Endothelial cell of umbilical vein (primary cell): Measurements from ENCODE around the gene KLC1. TPM values are rescaled to one million over a fixed set of nuclear protein-coding genes. Genes with fewer than 3 reads are reported as not detected.

Experiments
- BruUV-seq: library from RNA; stranded (reverse); fragments of 400-500 nt; replicated peaks from 2 replicates; lab custom pipeline; 2021; lab: Mats Ljungman, UMichigan
- CTCF ChIA-PET: fragments of 300-600, 350-600 bp; sonication (Branson Sonifier 250); formaldehyde crosslinking; loops from one replicate; lab custom pipeline; 2021; ENCODE audit warnings: antibody characterized with exemption, inconsistent platforms; lab: Charles Lee
- POLR2A ChIA-PET: fragments of 300-600, 350-600 bp; sonication (Branson Sonifier 250); formaldehyde crosslinking; loops from one replicate; lab custom pipeline; 2021; ENCODE audit warnings: antibody characterized with exemption, inconsistent platforms; lab: Charles Lee
- DNase-seq: peaks from one replicate; pipeline ENCODE4 v3.0.0-alpha.2; 2011; ENCODE audit warnings: low read depth, low spot score
- FAIRE-seq: peaks from 2 replicates; lab custom pipeline; 2011; peaks lifted over from hg19 to GRCh38; lab: Jason Lieb, UNC
- H2AFZ ChIP-seq: 2 replicates; pipeline ENCODE4 v1.6.0; 2012; ENCODE audit warnings: low read depth, low read length, control low read depth, inconsistent platforms
- H3K27ac ChIP-seq: 2 replicates; pipeline ENCODE4 v1.5.1; 2011; ENCODE audit warnings: low read depth, mild to moderate bottlenecking, control low read depth, low read length, moderate library complexity; ENCODE audit not compliant: insufficient read depth
- H3K27me3 ChIP-seq, 2 experiments: 2 replicates each; pipeline versions ENCODE4 v1.6.0 to v1.6.1; 2011; ENCODE audit warnings: low read length in 2 of 2, mixed read lengths in 1 of 2; ENCODE audit not compliant: control insufficient read depth in 2 of 2, insufficient read depth in 2 of 2
- H3K36me3 ChIP-seq, 2 experiments: 2 replicates in 1 of 2; 3 replicates in 1 of 2; pipeline ENCODE4 v1.5.1; 2011; ENCODE audit warnings: low read length in 2 of 2, mild to moderate bottlenecking in 1 of 2, moderate library complexity in 1 of 2; ENCODE audit not compliant: control insufficient read depth in 2 of 2, insufficient read depth in 2 of 2; ENCODE audit errors: extremely low read depth in 1 of 2
- H3K4me1 ChIP-seq: 3 replicates; pipeline ENCODE4 v1.5.1; 2011; ENCODE audit warnings: mild to moderate bottlenecking, low read length; ENCODE audit not compliant: control insufficient read depth, insufficient read depth; ENCODE audit errors: extremely low read depth
- H3K4me2 ChIP-seq: 2 replicates; pipeline ENCODE4 v1.6.1; 2011; ENCODE audit warnings: low read length, control low read depth, mixed read lengths; ENCODE audit not compliant: insufficient read depth
- H3K4me3 ChIP-seq, 3 experiments: fragments of 200-600 bp in 1 of 3; sonication (generic), shearing (Covaris generic) in 1 of 3; replicated peaks in 1 of 3; 2 replicates each; pipeline ENCODE4 v1.5.1; 2011 to 2016; ENCODE audit warnings: control low read depth in 3 of 3, low read length in 3 of 3, mild to moderate bottlenecking in 2 of 3, inconsistent platforms in 1 of 3, low read depth in 1 of 3, moderate library complexity in 1 of 3; ENCODE audit not compliant: insufficient read depth in 1 of 3
- H3K79me2 ChIP-seq: 2 replicates; pipeline ENCODE4 v1.6.0; 2012; ENCODE audit warnings: low read length, inconsistent platforms; ENCODE audit not compliant: control insufficient read depth, insufficient read depth
- H3K9ac ChIP-seq: replicated peaks from 2 replicates; pipeline ENCODE3; 2011; ENCODE audit warnings: low read length, control low read depth; ENCODE audit not compliant: insufficient read depth; ENCODE audit errors: extremely low read depth
- H3K9me1 ChIP-seq: replicated peaks from 3 replicates; pipeline ENCODE4 v1.6.0; 2011; ENCODE audit warnings: mild to moderate bottlenecking, low read length; ENCODE audit not compliant: control insufficient read depth, insufficient read depth; ENCODE audit errors: extremely low read depth
- H3K9me3 ChIP-seq: replicated peaks from 2 replicates; pipeline ENCODE4 v1.5.1; 2012; ENCODE audit warnings: low read length, inconsistent platforms; ENCODE audit not compliant: control insufficient read depth, insufficient read depth
- H4K20me1 ChIP-seq: replicated peaks from 2 replicates; pipeline ENCODE3; 2011; ENCODE audit warnings: mild to moderate bottlenecking, low read length; ENCODE audit not compliant: control insufficient read depth, insufficient read depth; ENCODE audit errors: extremely low read depth
- CTCF ChIP-seq, 2 donors: IDR thresholded peaks; 1 replicate in 1 of 2; 2 replicates in 1 of 2; pipeline ENCODE4 v1.5.1; 2011; ENCODE audit warnings: low read length in 2 of 2, mild to moderate bottlenecking in 2 of 2, moderate library complexity in 2 of 2, control low read depth in 1 of 2, inconsistent platforms in 1 of 2, low read depth in 1 of 2; ENCODE audit not compliant: insufficient read depth in 1 of 2; ENCODE audit errors: extremely low read depth in 1 of 2
- EZH2 ChIP-seq: IDR thresholded peaks from 2 replicates; pipeline ENCODE4 v1.6.1; 2012; ENCODE audit warnings: borderline replicate concordance, low read depth, mild to moderate bottlenecking, moderate library complexity, low read length, inconsistent platforms; ENCODE audit not compliant: severe bottlenecking
- FOS ChIP-seq: IDR thresholded peaks from 2 replicates; pipeline ENCODE4 v1.6.1; 2011; ENCODE audit warnings: mild to moderate bottlenecking, low read length, moderate library complexity, borderline replicate concordance; ENCODE audit not compliant: insufficient read depth
- GATA2 ChIP-seq: IDR thresholded peaks from 2 replicates; pipeline ENCODE4 v1.7.0; 2011; ENCODE audit warnings: low read depth, mild to moderate bottlenecking, moderate library complexity, mixed read lengths, low read length; ENCODE audit not compliant: insufficient read length, insufficient read depth
- JUN ChIP-seq: IDR thresholded peaks from 2 replicates; pipeline ENCODE4 v1.6.1; 2011; ENCODE audit warnings: borderline replicate concordance, low read depth; ENCODE audit not compliant: insufficient read length, insufficient read depth
- MYC ChIP-seq: IDR thresholded peaks from one replicate; pipeline ENCODE4 v1.6.1; 2011; ENCODE audit warnings: mild to moderate bottlenecking, low read depth, low read length
- POLR2A ChIP-seq: IDR thresholded peaks from 2 replicates; pipeline ENCODE4 v1.6.1; 2012; ENCODE audit warnings: low read depth, mild to moderate bottlenecking, control low read depth, low read length
- POLR2AphosphoS5 ChIP-seq: IDR thresholded peaks from 2 replicates; pipeline ENCODE4 v1.6.1; 2012; ENCODE audit warnings: low read depth, mild to moderate bottlenecking, control low read depth, low read length, moderate library complexity; ENCODE audit not compliant: insufficient read depth
- dilution Hi-C: fragments of 300-500 bp; cut with MboI; formaldehyde crosslinking; loops from one replicate; pipeline ENCODE4 v1.15.0; 2019; ENCODE audit warnings: low sequenced_read_pairs; ENCODE audit not compliant: extremely low pct_ligation_motif_present
- intact Hi-C: fragments of 100-400 bp; cut with micrococcal nuclease; formaldehyde crosslinking; loops from one replicate; pipeline ENCODE4 v1.10.0; 2022
- polyA plus RNA-seq, 4 experiments: library from polyadenylated mRNA; depleted of rRNA in 3 of 4; stranded (reverse) in 3 of 4; unstranded in 1 of 4; fragments of >200 nt; gene quantifications; 2 replicates each; pipeline versions ENCODE4 v1.2.1 to v1.2.3, GENCODE V29; 2011 to 2012; ENCODE audit warnings: missing spikeins in 1 of 4
- total RNA-seq: library from RNA; stranded (reverse); gene quantifications from 2 replicates; pipeline ENCODE4 v1.2.3, GENCODE V29; 2021
- TF ChIP-seq, protein P1 (sequence below): IDR thresholded peaks from 2 replicates; pipeline ENCODE4 v1.6.1; 2011; ENCODE audit not compliant: insufficient read depth, insufficient read length

The KLC1 gene
- total and polyA plus RNA-seq, 2 donors (not counting 3 experiments of a cell fraction or from before 2014, with no cell fraction given), result 124 to 233 TPM

- CTCF ChIA-PET, result interaction anchor here (1.2 to 1.5 kb wide), 2 partner anchors 14 to 20 kb away, joined by 3 to 4 read pairs; no protein-coding TSS in a partner anchor
- BruUV-seq, result no TSS peak
- Histone ChIP-seq H4K20me1 (no peaks in the 10 kb centered on the region), H3K4me1 (no peaks in the 10 kb centered on the region), H3K4me2 (no peak overlapping the region), H3K36me3 (peaks cover 0 to 14% of the 10 kb centered on the region in 2 experiments), H3K9ac (no peak overlapping the region), H3K27ac (no peak overlapping the region), H3K4me3 (no peak overlapping the region), H3K27me3 (no peaks in the 10 kb centered on the region), H3K9me3 (no peaks in the 10 kb centered on the region), H3K9me1 (no peaks in the 10 kb centered on the region), H3K79me2 (peaks cover 49% of the 10 kb centered on the region), H2AFZ (no peak overlapping the region)
- FAIRE-seq, result no peak
- POLR2A ChIA-PET, result no interaction called here
- TF ChIP-seq GATA2 (no peak), EZH2 (no peak), FOS (no peak), CTCF (IDR thresholded peaks at IDR 0.05; ENCODE audit: extremely low read depth in 1 of 2, insufficient read depth in 1 of 2, low read depth in 1 of 2, low read length in 2 of 2) (no peak), JUN (no peak), POLR2A (no peak), POLR2AphosphoS5 (no peak), MYC (no peak)
- TF ChIP-seq, protein P1, sequence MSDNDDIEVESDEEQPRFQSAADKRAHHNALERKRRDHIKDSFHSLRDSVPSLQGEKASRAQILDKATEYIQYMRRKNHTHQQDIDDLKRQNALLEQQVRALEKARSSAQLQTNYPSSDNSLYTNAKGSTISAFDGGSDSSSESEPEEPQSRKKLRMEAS, result no peak
- intact Hi-C loops (no loop called here), dilution Hi-C loops (no loop called here)
- no peak for DNase-seq
These were observed 96.1 kb downstream of the KLC1 start for GRCh38 chr14:103725001-103725682.
